GM19328 (cell line): ENCODE data around the gene HEPACAM2.

Experiments
- ATAC-seq: cut with Tn5 transposase; IDR thresholded peaks from one replicate; pipeline ENCODE4 v1.9.1; 2021; ENCODE audit warnings: mild to moderate bottlenecking, moderate library complexity; ENCODE audit not compliant: unreplicated experiment

Gene HEPACAM2

GRCh38 chr7:93203496-93203895 lies 22.8 kb downstream of the HEPACAM2 start:
- ATAC-seq: no peak

GRCh38 chr7:93202594-93203250 lies 23.5 kb downstream of the HEPACAM2 start:
- no peak for ATAC-seq

- ATAC-seq: no peak
Measured at GRCh38 chr7:93198472-93198871, 27.8 kb downstream of the HEPACAM2 start.

GRCh38 chr7:93196336-93196735 lies 29.9 kb downstream of the HEPACAM2 start:
- no peak for ATAC-seq

GRCh38 chr7:93194386-93194785 lies 31.9 kb downstream of the HEPACAM2 start:
- no peak for ATAC-seq

- ATAC-seq: no peak
Measured at GRCh38 chr7:93188870-93189634, 37.2 kb downstream of the HEPACAM2 start.

- ATAC-seq: no peak
Measured at GRCh38 chr7:93185303-93186027, 40.8 kb downstream of the HEPACAM2 start.

- no peak for ATAC-seq
Measured at GRCh38 chr7:93179173-93179572, 47.1 kb downstream of the HEPACAM2 start.

- ATAC-seq: no peak
Measured at GRCh38 chr7:93178213-93178612, 48.1 kb downstream of the HEPACAM2 start.

- ATAC-seq: no peak
Measured at GRCh38 chr7:93176992-93177580, 49.2 kb downstream of the HEPACAM2 start.

- no peak for ATAC-seq
Measured at GRCh38 chr7:93175219-93175618, 51.0 kb downstream of the HEPACAM2 start.

- no peak for ATAC-seq
Measured at GRCh38 chr7:93172683-93173082, 53.6 kb downstream of the HEPACAM2 start.

GRCh38 chr7:93171606-93172226 lies 54.6 kb downstream of the HEPACAM2 start:
- ATAC-seq: no peak

- ATAC-seq: peak; percentile 90
Measured at GRCh38 chr7:93165447-93165846, 60.8 kb downstream of the HEPACAM2 start.

GRCh38 chr7:93164766-93165165 lies 61.5 kb downstream of the HEPACAM2 start:
- no peak for ATAC-seq

GRCh38 chr7:93161181-93161762 lies 65.0 kb downstream of the HEPACAM2 start:
- no peak for ATAC-seq

- ATAC-seq: no peak
Measured at GRCh38 chr7:93160410-93160809, 65.9 kb downstream of the HEPACAM2 start.

GRCh38 chr7:93159490-93159889 lies 66.8 kb downstream of the HEPACAM2 start:
- ATAC-seq: no peak

GRCh38 chr7:93156884-93157283 lies 69.4 kb downstream of the HEPACAM2 start:
- no peak for ATAC-seq

- no peak for ATAC-seq
Measured at GRCh38 chr7:93150200-93150835, 76.0 kb downstream of the HEPACAM2 start.
